Endothelial cell of umbilical vein (primary cell): ENCODE data around the gene RAD23B.

Experiments used
- EZH2 ChIP-seq: IDR thresholded peaks from 2 replicates; pipeline ENCODE4 v1.6.1; 2012; ENCODE audit warnings: borderline replicate concordance, low read depth, mild to moderate bottlenecking, moderate library complexity, low read length, inconsistent platforms; ENCODE audit not compliant: severe bottlenecking
- MAX ChIP-seq: IDR thresholded peaks from 2 replicates; pipeline ENCODE4 v1.6.1; 2011; ENCODE audit not compliant: insufficient read depth, insufficient read length
- POLR2A ChIP-seq: IDR thresholded peaks from 2 replicates; pipeline ENCODE4 v1.6.1; 2012; ENCODE audit warnings: low read depth, mild to moderate bottlenecking, control low read depth, low read length
- POLR2AphosphoS5 ChIP-seq: IDR thresholded peaks from 2 replicates; pipeline ENCODE4 v1.6.1; 2012; ENCODE audit warnings: low read depth, mild to moderate bottlenecking, control low read depth, low read length, moderate library complexity; ENCODE audit not compliant: insufficient read depth
- TF ChIP-seq, protein P1 (sequence below), 2 donors: IDR thresholded peaks; 1 replicate in 1 of 2; 2 replicates in 1 of 2; pipeline ENCODE4 v1.5.1; 2011; ENCODE audit warnings: low read length in 2 of 2, mild to moderate bottlenecking in 2 of 2, moderate library complexity in 2 of 2, control low read depth in 1 of 2, inconsistent platforms in 1 of 2, low read depth in 1 of 2; ENCODE audit not compliant: insufficient read depth in 1 of 2; ENCODE audit errors: extremely low read depth in 1 of 2

GRCh38 chr9:107266624-107267368 is 16.3 kb upstream of the RAD23B start:
- no peak for TF ChIP-seq POLR2A
- TF ChIP-seq, protein P1, sequence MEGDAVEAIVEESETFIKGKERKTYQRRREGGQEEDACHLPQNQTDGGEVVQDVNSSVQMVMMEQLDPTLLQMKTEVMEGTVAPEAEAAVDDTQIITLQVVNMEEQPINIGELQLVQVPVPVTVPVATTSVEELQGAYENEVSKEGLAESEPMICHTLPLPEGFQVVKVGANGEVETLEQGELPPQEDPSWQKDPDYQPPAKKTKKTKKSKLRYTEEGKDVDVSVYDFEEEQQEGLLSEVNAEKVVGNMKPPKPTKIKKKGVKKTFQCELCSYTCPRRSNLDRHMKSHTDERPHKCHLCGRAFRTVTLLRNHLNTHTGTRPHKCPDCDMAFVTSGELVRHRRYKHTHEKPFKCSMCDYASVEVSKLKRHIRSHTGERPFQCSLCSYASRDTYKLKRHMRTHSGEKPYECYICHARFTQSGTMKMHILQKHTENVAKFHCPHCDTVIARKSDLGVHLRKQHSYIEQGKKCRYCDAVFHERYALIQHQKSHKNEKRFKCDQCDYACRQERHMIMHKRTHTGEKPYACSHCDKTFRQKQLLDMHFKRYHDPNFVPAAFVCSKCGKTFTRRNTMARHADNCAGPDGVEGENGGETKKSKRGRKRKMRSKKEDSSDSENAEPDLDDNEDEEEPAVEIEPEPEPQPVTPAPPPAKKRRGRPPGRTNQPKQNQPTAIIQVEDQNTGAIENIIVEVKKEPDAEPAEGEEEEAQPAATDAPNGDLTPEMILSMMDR (IDR thresholded peaks at IDR 0.05; ENCODE audit: extremely low read depth in 1 of 2, insufficient read depth in 1 of 2, low read depth in 1 of 2, low read length in 2 of 2) = no peak
- no peak for TF ChIP-seq EZH2
- no peak for TF ChIP-seq MAX
- TF ChIP-seq POLR2AphosphoS5 = no peak
